HepG2 (cell line): Measurements from ENCODE around the gene EXTL1. TPM values are rescaled to one million over a fixed set of nuclear protein-coding genes. Genes with fewer than 3 reads are reported as not detected.
A peak's percentile ranks its signal among the peaks of the same experiment; 100 is the strongest.

Source experiments
- CEBPG ChIP-seq: IDR thresholded peaks from 2 replicates; pipeline ENCODE4 v1.6.1; 2016
- CHD2 ChIP-seq: IDR thresholded peaks from 2 replicates; pipeline ENCODE4 v1.6.1; 2011; ENCODE audit warnings: low read depth, low read length, improper control_type of control experiment
- CREB1 ChIP-seq, 2 experiments: fragments of 450-650 bp in 1 of 2; IDR thresholded peaks; 2 replicates each; pipeline ENCODE4 v1.6.1; 2016 to 2017; ENCODE audit warnings: control low read depth in 1 of 2, mild to moderate bottlenecking in 1 of 2, missing compliant biosample characterization in 1 of 2, missing genetic modification characterization in 1 of 2
- CREBL2 ChIP-seq: sonication (generic); formaldehyde crosslinking; IDR thresholded peaks from 2 replicates; pipeline ENCODE4 v1.8.1; 2023; ENCODE audit warnings: missing genetic modification reagents, mild to moderate bottlenecking, borderline replicate concordance
- DMAP1 ChIP-seq: IDR thresholded peaks from 2 replicates; pipeline ENCODE4 v1.6.1; 2016
- GTF2F1 ChIP-seq: fragments of 150-350 bp; IDR thresholded peaks from 2 replicates; pipeline ENCODE4 v1.6.1; 2014; ENCODE audit warnings: low read length
- KDM5A ChIP-seq: fragments of 200-600 bp; sonication (generic); IDR thresholded peaks from 2 replicates; pipeline ENCODE4 v1.7.0; 2018; ENCODE audit warnings: antibody characterized with exemption, mild to moderate bottlenecking, low read length, borderline replicate concordance
- KLF13 ChIP-seq: sonication (generic); formaldehyde crosslinking; IDR thresholded peaks from 2 replicates; pipeline ENCODE4 v1.4.0; 2020; ENCODE audit warnings: mild to moderate bottlenecking, missing genetic modification reagents
- MEF2D ChIP-seq: sonication (generic); formaldehyde crosslinking; IDR thresholded peaks from 2 replicates; pipeline ENCODE4 v1.5.1; 2020; ENCODE audit warnings: mild to moderate bottlenecking, missing genetic modification reagents
- NFRKB ChIP-seq: fragments of 450-650 bp; IDR thresholded peaks from 2 replicates; pipeline ENCODE4 v1.6.1; 2017
- NFYB ChIP-seq: sonication (generic); formaldehyde crosslinking; IDR thresholded peaks from 2 replicates; pipeline ENCODE4 v1.4.0; 2020; ENCODE audit warnings: missing genetic modification reagents
- REPIN1 ChIP-seq: sonication (generic); formaldehyde crosslinking; IDR thresholded peaks from 2 replicates; pipeline ENCODE4 v1.8.0; 2022; ENCODE audit warnings: missing genetic modification reagents, low read depth, mild to moderate bottlenecking, borderline replicate concordance
- RNF2 ChIP-seq: fragments of 450-650 bp; conservative IDR thresholded peaks from 2 replicates; pipeline ENCODE4 v1.6.1; 2016; ENCODE audit warnings: low read depth
- SP2 ChIP-seq: sonication (generic); formaldehyde crosslinking; IDR thresholded peaks from 2 replicates; pipeline ENCODE4 v1.5.1; 2020; ENCODE audit warnings: mild to moderate bottlenecking, missing genetic modification reagents
- YEATS4 ChIP-seq: sonication (generic); formaldehyde crosslinking; IDR thresholded peaks from 2 replicates; pipeline ENCODE4 v1.4.0; 2020; ENCODE audit warnings: missing genetic modification reagents, borderline replicate concordance
- ZBTB38 ChIP-seq: sonication (generic); formaldehyde crosslinking; IDR thresholded peaks from 2 replicates; pipeline ENCODE4 v1.5.1; 2020; ENCODE audit warnings: mild to moderate bottlenecking, missing genetic modification reagents
- ZEB1 ChIP-seq: IDR thresholded peaks from 2 replicates; pipeline ENCODE4 v1.6.1; 2012; ENCODE audit warnings: mild to moderate bottlenecking, low read depth, inconsistent platforms; ENCODE audit not compliant: insufficient replicate concordance
- ZNF256 ChIP-seq: sonication (generic); formaldehyde crosslinking; conservative IDR thresholded peaks from 2 replicates; pipeline ENCODE4 v1.4.0; 2020; ENCODE audit warnings: missing genetic modification reagents
- ZNF430 ChIP-seq: sonication (generic); formaldehyde crosslinking; IDR thresholded peaks from 2 replicates; pipeline ENCODE4 v1.9.0; 2021; ENCODE audit warnings: mild to moderate bottlenecking, missing genetic modification reagents
- ZNF784 ChIP-seq: sonication (generic); formaldehyde crosslinking; IDR thresholded peaks from 2 replicates; pipeline ENCODE4 v1.5.1; 2020; ENCODE audit warnings: missing genetic modification reagents, mild to moderate bottlenecking, borderline replicate concordance
- ZNF879 ChIP-seq: sonication (generic); formaldehyde crosslinking; IDR thresholded peaks from 2 replicates; pipeline ENCODE4 v1.8.1; 2023; ENCODE audit warnings: missing genetic modification reagents
- ZNF883 ChIP-seq: sonication (generic); formaldehyde crosslinking; IDR thresholded peaks from 2 replicates; pipeline ENCODE4 v1.5.1; 2020; ENCODE audit warnings: mild to moderate bottlenecking, missing genetic modification reagents; ENCODE audit errors: not compliant biosample characterization
- ZSCAN21 ChIP-seq: sonication (generic); formaldehyde crosslinking; IDR thresholded peaks from 2 replicates; pipeline ENCODE4 v1.8.0; 2022; ENCODE audit warnings: mild to moderate bottlenecking, missing genetic modification reagents, moderate library complexity, borderline replicate concordance
- polyA plus RNA-seq, 8 experiments: library from polyadenylated mRNA; depleted of rRNA in 3 of 8; stranded (reverse) in 7 of 8; unstranded in 1 of 8; fragments of >200 nt; fragmentation: Illumina TruSeq in 4 of 8; extraction: Trizol in 4 of 8; gene quantifications; 2 replicates each; pipeline versions ENCODE4 v1.2.1 to v1.2.3, GENCODE V29; 2011 to 2016; ENCODE audit warnings: low read depth in 4 of 8, missing spikeins in 1 of 8, mixed read lengths in 1 of 8; ENCODE audit not compliant: insufficient read depth in 1 of 8
- total RNA-seq, 5 experiments: library from RNA; depleted of rRNA; stranded (reverse); fragments of >200 nt; fragmentation: Illumina TruSeq; extraction: Trizol; gene quantifications; 2 replicates each; pipeline ENCODE4 v1.2.3, GENCODE V29; 2016; ENCODE audit warnings: low read depth in 1 of 5
- TF ChIP-seq, protein P1 (sequence below): sonication (generic); formaldehyde crosslinking; IDR thresholded peaks from 2 replicates; pipeline ENCODE4 v1.4.0; 2020; ENCODE audit warnings: mild to moderate bottlenecking, low read depth, missing genetic modification reagents
- TF ChIP-seq, protein P2 (sequence below): sonication (generic); formaldehyde crosslinking; IDR thresholded peaks from 2 replicates; pipeline ENCODE4 v1.4.0; 2020; ENCODE audit warnings: missing genetic modification reagents; ENCODE audit errors: not compliant biosample characterization
- TF ChIP-seq, protein P3 (sequence below): IDR thresholded peaks from 2 replicates; pipeline ENCODE4 v1.6.1; 2016

EXTL1 gene
- total and polyA plus RNA-seq, 2 of the 13 experiments (the other 11 are each of a cell fraction or from before 2014, with no cell fraction given) = 0.35 to 1.0 TPM

- peak; percentile 89 for TF ChIP-seq ZNF430
- peak; percentile 46 for TF ChIP-seq CREB1 (IDR thresholded peaks at IDR 0.05)
- peak; percentile 89 for TF ChIP-seq CREB1 (CRISPR knock-in tag; IDR thresholded peaks at IDR 0.05)
- TF ChIP-seq ZEB1 = peak; percentile 13
- TF ChIP-seq MEF2D (CRISPR knock-in tag) = 0 out of 2 replicates have a peak, but pooled peaks have one; percentile 15
- TF ChIP-seq SP2 (CRISPR knock-in tag) = peak; percentile 62
- TF ChIP-seq, protein P1, sequence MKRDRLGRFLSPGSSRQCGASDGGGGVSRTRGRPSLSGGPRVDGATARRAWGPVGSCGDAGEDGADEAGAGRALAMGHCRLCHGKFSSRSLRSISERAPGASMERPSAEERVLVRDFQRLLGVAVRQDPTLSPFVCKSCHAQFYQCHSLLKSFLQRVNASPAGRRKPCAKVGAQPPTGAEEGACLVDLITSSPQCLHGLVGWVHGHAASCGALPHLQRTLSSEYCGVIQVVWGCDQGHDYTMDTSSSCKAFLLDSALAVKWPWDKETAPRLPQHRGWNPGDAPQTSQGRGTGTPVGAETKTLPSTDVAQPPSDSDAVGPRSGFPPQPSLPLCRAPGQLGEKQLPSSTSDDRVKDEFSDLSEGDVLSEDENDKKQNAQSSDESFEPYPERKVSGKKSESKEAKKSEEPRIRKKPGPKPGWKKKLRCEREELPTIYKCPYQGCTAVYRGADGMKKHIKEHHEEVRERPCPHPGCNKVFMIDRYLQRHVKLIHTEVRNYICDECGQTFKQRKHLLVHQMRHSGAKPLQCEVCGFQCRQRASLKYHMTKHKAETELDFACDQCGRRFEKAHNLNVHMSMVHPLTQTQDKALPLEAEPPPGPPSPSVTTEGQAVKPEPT = 0 out of 2 replicates have a peak, but pooled peaks have one; percentile 35
- TF ChIP-seq ZNF784 (CRISPR knock-in tag) = 0 out of 2 replicates have a peak, but pooled peaks have one; percentile 8
- TF ChIP-seq, protein P2, sequence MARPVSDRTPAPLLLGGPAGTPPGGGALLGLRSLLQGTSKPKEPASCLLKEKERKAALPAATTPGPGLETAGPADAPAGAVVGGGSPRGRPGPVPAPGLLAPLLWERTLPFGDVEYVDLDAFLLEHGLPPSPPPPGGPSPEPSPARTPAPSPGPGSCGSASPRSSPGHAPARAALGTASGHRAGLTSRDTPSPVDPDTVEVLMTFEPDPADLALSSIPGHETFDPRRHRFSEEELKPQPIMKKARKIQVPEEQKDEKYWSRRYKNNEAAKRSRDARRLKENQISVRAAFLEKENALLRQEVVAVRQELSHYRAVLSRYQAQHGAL (CRISPR knock-in tag) = no peak
- TF ChIP-seq RNF2 = peak; percentile 49; the same call in 1 of the 2 replicates
- peak; percentile 25; the same call in 1 of the 2 replicates for TF ChIP-seq CEBPG (CRISPR knock-in tag)
- no peak for TF ChIP-seq NFRKB
- TF ChIP-seq ZNF879 (CRISPR knock-in tag) = peak; percentile 78
- no peak for TF ChIP-seq GTF2F1
- 0 out of 2 replicates have a peak, but pooled peaks have one; percentile 3 for TF ChIP-seq ZBTB38
- TF ChIP-seq DMAP1 (CRISPR knock-in tag) = peak; percentile 72; the same call in 1 of the 2 replicates
- no peak for TF ChIP-seq CHD2
- peak; percentile 31 for TF ChIP-seq ZNF883
- peak; percentile 68 for TF ChIP-seq KDM5A
- TF ChIP-seq ZSCAN21 (CRISPR knock-in tag) = no peak
- 0 out of 2 replicates have a peak, but pooled peaks have one; percentile 11 for TF ChIP-seq REPIN1 (CRISPR knock-in tag)
- TF ChIP-seq KLF13 (CRISPR knock-in tag) = no peak
- TF ChIP-seq ZNF256 (CRISPR knock-in tag) = no peak
- TF ChIP-seq, protein P3, sequence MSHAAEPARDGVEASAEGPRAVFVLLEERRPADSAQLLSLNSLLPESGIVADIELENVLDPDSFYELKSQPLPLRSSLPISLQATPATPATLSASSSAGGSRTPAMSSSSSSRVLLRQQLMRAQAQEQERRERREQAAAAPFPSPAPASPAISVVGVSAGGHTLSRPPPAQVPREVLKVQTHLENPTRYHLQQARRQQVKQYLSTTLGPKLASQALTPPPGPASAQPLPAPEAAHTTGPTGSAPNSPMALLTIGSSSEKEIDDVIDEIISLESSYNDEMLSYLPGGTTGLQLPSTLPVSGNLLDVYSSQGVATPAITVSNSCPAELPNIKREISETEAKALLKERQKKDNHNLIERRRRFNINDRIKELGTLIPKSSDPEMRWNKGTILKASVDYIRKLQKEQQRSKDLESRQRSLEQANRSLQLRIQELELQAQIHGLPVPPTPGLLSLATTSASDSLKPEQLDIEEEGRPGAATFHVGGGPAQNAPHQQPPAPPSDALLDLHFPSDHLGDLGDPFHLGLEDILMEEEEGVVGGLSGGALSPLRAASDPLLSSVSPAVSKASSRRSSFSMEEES = no peak
- peak; percentile 92 for TF ChIP-seq NFYB
- TF ChIP-seq YEATS4 (CRISPR knock-in tag) = 0 out of 2 replicates have a peak, but pooled peaks have one; percentile 60
- TF ChIP-seq CREBL2 = no peak
These were observed 13.8 kb downstream of the EXTL1 start (continued) for GRCh38 chr1:26035203-26035958.
